Heart left ventricle (tissue), 13 donors: ENCODE data around the gene RNF103.

Source experiments
- CTCF ChIP-seq, 12 donors: fragments of 200-600 bp; sonication (generic) in 4 of 12; IDR thresholded peaks; one replicate each; pipeline versions ENCODE4 v1.5.0 to v1.8.0; 2018 to 2022; ENCODE audit warnings: antibody characterized with exemption in 12 of 12, mild to moderate bottlenecking in 5 of 12
- POLR2A ChIP-seq, 2 donors: fragments of 450-650 bp; IDR thresholded peaks; one replicate each; pipeline ENCODE4 v1.6.1; 2017; ENCODE audit warnings: antibody characterized with exemption in 2 of 2, mild to moderate bottlenecking in 2 of 2, moderate library complexity in 2 of 2
- donor health status: ischemic (EF 13 %, LVEDD 7.1; RV severe dilation, severe dysfunction).
- donor health status: DM: no; HTN: yes; CAD: no.
- donor health status: DM: no; HTN: no; CAD: no.
- donor health status: ischemic (EF 25% LVEDD 6.9; RV normal size, moderate dysfunction).
- donor health status: ischemic (EF 25% LVEDD 5.7; RV mildly dilated, moderate dysfunction).
- donor health status: ischemic (EF 35%, LVEDD 5.7; RV mildly dilated, moderate dysfunction).
- donor health status: nonischemic (EF 11% LVEDD 7.7; RV severe dilation, severe dysfunction).
- donor health status: DM: yes; HTN: yes; CAD: no.
- donor health status: PGD.
- donor health status: ischemic (EF 29% LVEDD 5.4; RV normal size, mild dysfunction).
- donor health status: nonischemic (EF 23%, LVEDD 6.1; RV moderate dilation, normal function).

- no peak for TF ChIP-seq POLR2A (IDR thresholded peaks at IDR 0.05)
- no peak for TF ChIP-seq CTCF (IDR thresholded peaks at IDR 0.05)
These were observed 542 bp upstream of the RNF103 start for GRCh38 chr2:86624267-86624547.
